Hepatocyte (in vitro differentiated cells): ENCODE results near the gene ADRA1B. TPM values are rescaled to one million over a fixed set of nuclear protein-coding genes. Genes with fewer than 3 reads are reported as not detected.

ENCODE experiments used
- DNase-seq: peaks from one replicate; pipeline ENCODE4 v3.0.0-alpha.2; 2016; ENCODE audit warnings: low spot score
- H2AFZ ChIP-seq: fragments of 200-600 bp; sonication (generic); 2 replicates; pipeline ENCODE4 v1.6.0; 2016; ENCODE audit warnings: antibody characterized with exemption, mild to moderate bottlenecking
- H3K27ac ChIP-seq: fragments of 200-600 bp; sonication (generic); 2 replicates; pipeline ENCODE4 v1.5.1; 2016; ENCODE audit warnings: mild to moderate bottlenecking
- H3K27me3 ChIP-seq: fragments of 200-600 bp; sonication (generic); 2 replicates; pipeline ENCODE4 v1.6.1; 2016
- H3K36me3 ChIP-seq: fragments of 200-600 bp; sonication (generic); replicated peaks from 2 replicates; pipeline ENCODE4 v1.5.1; 2016; ENCODE audit warnings: low read depth; ENCODE audit not compliant: insufficient read depth
- H3K4me1 ChIP-seq: fragments of 200-600 bp; sonication (generic); 2 replicates; pipeline ENCODE4 v1.5.1; 2016; ENCODE audit warnings: mild to moderate bottlenecking, moderate library complexity; ENCODE audit not compliant: insufficient read depth
- H3K4me2 ChIP-seq: fragments of 200-600 bp; sonication (generic); 2 replicates; pipeline ENCODE4 v1.6.0; 2016
- H3K4me3 ChIP-seq: fragments of 200-600 bp; sonication (generic); 2 replicates; pipeline ENCODE4 v1.5.1; 2016; ENCODE audit warnings: mild to moderate bottlenecking
- H3K79me2 ChIP-seq: fragments of 200-600 bp; sonication (generic); 2 replicates; pipeline ENCODE4 v1.6.0; 2017; ENCODE audit warnings: mild to moderate bottlenecking
- H3K9me2 ChIP-seq: fragments of 200-600 bp; sonication (generic); replicated peaks from 2 replicates; pipeline ENCODE4 v1.6.0; 2017; ENCODE audit warnings: mild to moderate bottlenecking; ENCODE audit not compliant: insufficient read depth
- H3K9me3 ChIP-seq: fragments of 200-600 bp; sonication (generic); 2 replicates; pipeline ENCODE4 v1.5.1; 2016; ENCODE audit warnings: low read depth, mild to moderate bottlenecking
- H4K20me1 ChIP-seq: fragments of 200-600 bp; sonication (generic); 2 replicates; pipeline ENCODE4 v1.6.0; 2016; ENCODE audit warnings: mild to moderate bottlenecking; ENCODE audit not compliant: insufficient read depth, poor library complexity, severe bottlenecking
- CTCF ChIP-seq: fragments of 200-600 bp; sonication (generic); IDR thresholded peaks from 2 replicates; pipeline ENCODE4 v1.5.1; 2016; ENCODE audit warnings: antibody characterized with exemption, mild to moderate bottlenecking; ENCODE audit not compliant: poor library complexity
- EZH2 ChIP-seq: fragments of 200-600 bp; sonication (generic); IDR thresholded peaks from 2 replicates; pipeline ENCODE4 v1.6.1; 2016; ENCODE audit warnings: antibody characterized with exemption, mild to moderate bottlenecking, borderline replicate concordance
- EZH2phosphoT487 ChIP-seq: fragments of 200-600 bp; sonication (generic); IDR thresholded peaks from one replicate; pipeline ENCODE4 v1.6.1; 2018; ENCODE audit warnings: antibody characterized with exemption, mild to moderate bottlenecking, low read depth, moderate library complexity; ENCODE audit not compliant: unreplicated experiment, severe bottlenecking
- WGBS: methylation state at CpG from one replicate; pipeline ENCODE4 v1.1.6; 2016; ENCODE audit warnings: low lambda C conversion rate; ENCODE audit errors: missing lambda C conversion rate; 5-methylcytosine and 5-hydroxymethylcytosine counted together
- polyA plus RNA-seq: library from polyadenylated mRNA; unstranded; fragments of >200 nt; fragmentation: Nextera tagmentation; extraction: Ambion mirVana; gene quantifications from 2 replicates; pipeline ENCODE4 v1.2.1, GENCODE V29; 2016
- total RNA-seq: library from RNA; depleted of rRNA; stranded (reverse); fragments of >200 nt; gene quantifications from 2 replicates; pipeline ENCODE4 v1.2.3, GENCODE V29; 2014

The ADRA1B gene
- total and polyA plus RNA-seq, 2 experiments from 2014 or later: 2.6 to 3.5 TPM

DNA sequence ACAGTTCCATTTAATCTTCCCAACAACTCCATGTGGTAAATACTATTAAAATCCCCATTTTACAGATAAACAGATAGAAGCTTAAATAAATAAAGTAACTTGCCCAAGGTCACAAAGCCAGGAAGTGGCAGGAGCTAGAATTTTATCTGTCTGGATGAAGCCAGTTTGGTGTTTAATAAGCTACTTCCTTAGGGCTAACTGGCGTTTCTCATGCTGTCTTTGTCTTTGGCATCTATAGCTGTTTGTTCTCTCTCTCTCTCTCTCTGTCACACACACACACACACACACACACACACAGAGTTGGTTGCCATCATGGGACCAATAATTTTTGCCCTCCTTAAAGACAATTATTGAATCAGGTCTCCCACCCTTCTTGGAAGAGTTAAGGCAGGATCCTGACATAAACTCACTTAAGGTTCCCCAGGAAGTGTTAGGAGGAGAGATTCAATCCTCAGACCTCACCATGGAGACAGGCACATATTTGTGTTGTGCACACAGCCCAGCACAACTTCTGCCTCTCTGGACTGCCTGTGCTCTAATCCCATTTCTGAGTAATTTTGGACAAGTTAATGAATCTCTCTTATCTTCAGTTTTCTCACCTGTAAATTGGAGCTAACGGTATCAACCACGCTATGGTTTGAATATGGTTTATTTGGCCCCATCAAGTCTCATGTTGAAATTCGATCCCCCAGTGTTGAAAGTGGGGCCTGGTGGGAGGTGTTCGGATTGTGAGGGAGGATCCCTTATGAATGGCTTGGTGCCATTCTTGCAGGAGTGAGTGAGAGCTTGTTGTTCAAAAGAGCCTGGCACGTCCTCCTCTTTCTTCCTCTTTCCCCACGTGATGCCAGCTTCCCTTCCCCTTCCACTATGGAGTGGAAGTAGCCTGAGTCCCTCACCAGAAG is 8.3 kb upstream of the ADRA1B start:
- Histone ChIP-seq H3K79me2 (no peaks in the 10 kb centered on the region), H4K20me1 (no peaks in the 10 kb centered on the region), H3K4me2 (no peak overlapping the region), H3K4me3 (no peak overlapping the region), H3K9me2 (no peaks in the 10 kb centered on the region), H2AFZ (no peak overlapping the region), H3K36me3 (no peaks in the 10 kb centered on the region), H3K27me3 (no peaks in the 10 kb centered on the region), H3K9me3 (no peaks in the 10 kb centered on the region), H3K4me1 (peaks cover 22% of the 10 kb centered on the region), H3K27ac (no peak overlapping the region)
- TF ChIP-seq CTCF (no peak), EZH2phosphoT487 (no peak)
- 70% methylated on average over 7 of the region's 7 CpGs for WGBS
- no peak for DNase-seq

- H3K79me2 ChIP-seq: no peaks in the 10 kb centered on the region
- H3K4me2 ChIP-seq: no peak overlapping the region
- no peak overlapping the region for H2AFZ ChIP-seq
- H3K9me2 ChIP-seq: no peaks in the 10 kb centered on the region
- no peak overlapping the region for H3K27ac ChIP-seq
- no peaks in the 10 kb centered on the region for H4K20me1 ChIP-seq
- TF ChIP-seq EZH2phosphoT487: no peak
- no peak for TF ChIP-seq CTCF
- TF ChIP-seq EZH2: no peak
- no peaks in the 10 kb centered on the region for H3K27me3 ChIP-seq
- H3K4me1 ChIP-seq: peaks cover 22% of the 10 kb centered on the region
- 76% methylated on average over 5 of the region's 5 CpGs for WGBS
- H3K9me3 ChIP-seq: no peaks in the 10 kb centered on the region
- no peaks in the 10 kb centered on the region for H3K36me3 ChIP-seq
- H3K4me3 ChIP-seq: no peak overlapping the region
- no peak for DNase-seq
Measured at GRCh38 chr5:159908591-159908940, 7.7 kb upstream of the ADRA1B start.

DNA sequence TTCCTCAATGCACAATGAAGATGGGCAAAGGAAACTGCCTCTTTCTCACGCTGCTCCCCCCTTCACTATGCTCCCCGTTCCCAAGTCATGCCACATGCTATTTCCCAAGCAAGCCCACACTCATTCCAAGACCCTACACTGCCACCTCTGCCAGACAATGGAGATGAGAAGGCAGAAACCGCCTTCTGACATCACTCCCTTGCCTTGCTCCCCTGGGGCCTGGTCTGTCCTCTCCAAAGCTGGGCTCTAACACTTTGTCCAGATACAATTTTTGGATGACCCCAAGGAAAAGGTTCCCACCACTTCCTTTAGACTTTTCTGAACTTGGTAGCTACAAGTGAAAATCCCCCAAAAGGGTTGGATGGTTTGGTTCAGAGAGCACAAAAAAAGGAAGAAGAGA is 7.2 kb upstream of the ADRA1B start:
- WGBS: 89% methylated on average over 3 of the region's 3 CpGs
- Histone ChIP-seq H3K4me3 (no peak overlapping the region), H3K4me1 (peaks cover 22% of the 10 kb centered on the region), H4K20me1 (no peaks in the 10 kb centered on the region), H3K27ac (no peak overlapping the region), H3K4me2 (no peak overlapping the region), H3K27me3 (peaks cover 2% of the 10 kb centered on the region), H2AFZ (no peak overlapping the region), H3K79me2 (no peaks in the 10 kb centered on the region), H3K9me2 (no peaks in the 10 kb centered on the region), H3K36me3 (no peaks in the 10 kb centered on the region), H3K9me3 (no peaks in the 10 kb centered on the region)
- TF ChIP-seq CTCF (no peak), EZH2phosphoT487 (no peak), EZH2 (no peak)
- no peak for DNase-seq
